ENCODE measurements around the gene MKNK1.

DNA sequence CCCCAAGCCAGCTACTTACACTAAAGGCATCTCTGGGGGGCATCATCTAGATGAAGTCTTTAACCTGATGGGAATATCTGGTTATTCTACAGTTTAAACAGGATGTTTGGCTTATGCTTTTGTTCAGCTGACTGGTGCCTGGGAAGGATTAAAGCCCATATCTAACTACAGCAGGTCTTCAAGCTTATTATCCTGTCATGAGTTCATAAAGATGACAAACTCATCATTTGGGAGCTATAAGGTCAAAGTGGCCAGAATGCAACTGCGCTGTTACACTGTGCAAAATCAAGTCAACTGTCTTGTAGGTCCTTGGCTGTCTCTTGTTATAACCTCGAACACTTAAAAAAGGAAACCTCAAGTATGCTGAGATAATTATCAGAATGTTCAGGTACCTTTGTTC lies 31.1 kb upstream of the MKNK1 start:
- TF ChIP-seq, protein P1, sequence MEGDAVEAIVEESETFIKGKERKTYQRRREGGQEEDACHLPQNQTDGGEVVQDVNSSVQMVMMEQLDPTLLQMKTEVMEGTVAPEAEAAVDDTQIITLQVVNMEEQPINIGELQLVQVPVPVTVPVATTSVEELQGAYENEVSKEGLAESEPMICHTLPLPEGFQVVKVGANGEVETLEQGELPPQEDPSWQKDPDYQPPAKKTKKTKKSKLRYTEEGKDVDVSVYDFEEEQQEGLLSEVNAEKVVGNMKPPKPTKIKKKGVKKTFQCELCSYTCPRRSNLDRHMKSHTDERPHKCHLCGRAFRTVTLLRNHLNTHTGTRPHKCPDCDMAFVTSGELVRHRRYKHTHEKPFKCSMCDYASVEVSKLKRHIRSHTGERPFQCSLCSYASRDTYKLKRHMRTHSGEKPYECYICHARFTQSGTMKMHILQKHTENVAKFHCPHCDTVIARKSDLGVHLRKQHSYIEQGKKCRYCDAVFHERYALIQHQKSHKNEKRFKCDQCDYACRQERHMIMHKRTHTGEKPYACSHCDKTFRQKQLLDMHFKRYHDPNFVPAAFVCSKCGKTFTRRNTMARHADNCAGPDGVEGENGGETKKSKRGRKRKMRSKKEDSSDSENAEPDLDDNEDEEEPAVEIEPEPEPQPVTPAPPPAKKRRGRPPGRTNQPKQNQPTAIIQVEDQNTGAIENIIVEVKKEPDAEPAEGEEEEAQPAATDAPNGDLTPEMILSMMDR (IDR thresholded peaks at IDR 0.05; ENCODE audit: insufficient read depth, low read length, poor library complexity, severe bottlenecking): no peak
- no peak for TF ChIP-seq EZH2phosphoT487 (conservative IDR thresholded peaks at IDR 0.05; ENCODE audit: low read length)
